K562 (cell line): ENCODE measurements around the gene TRIM24. TPM values are rescaled to one million over a fixed set of nuclear protein-coding genes. Genes with fewer than 3 reads are reported as not detected.

Experiments used
- ATAC-seq: fragments of 200-7000 bp; cut with Tn5 transposase; 3 replicates; pipeline ENCODE4 v1.9.1; 2020; ENCODE audit warnings: moderate library complexity
- BruUV-seq: library from RNA; stranded (reverse); fragments of 400-500 nt; replicated peaks from 2 replicates; lab custom pipeline; 2021; lab: Mats Ljungman, UMichigan
- CTCF ChIA-PET: fragments of 300-600 bp; formaldehyde crosslinking; extraction: SDS; loops from one replicate; lab custom pipeline; 2021; ENCODE audit warnings: low intra/inter-chr PET ratio; lab: Yijun Ruan, JAX
- POLR2A ChIA-PET: fragments of 300-600, 350-650 bp; sonication (Branson Sonifier 250); formaldehyde crosslinking; extraction: SDS; loops from one replicate; lab custom pipeline; 2021; ENCODE audit warnings: antibody characterized with exemption, inconsistent platforms; lab: Yijun Ruan, JAX
- DNase-seq, 4 experiments: peaks; one replicate each; pipeline versions ENCODE4 v3.0.0 to v3.0.0-alpha.2; 2011 to 2018; ENCODE audit warnings: low spot score in 3 of 4, mixed read lengths in 3 of 4; ENCODE audit errors: extremely low read depth in 1 of 4
- FAIRE-seq: peaks from 2 replicates; lab custom pipeline; 2011; peaks lifted over from hg19 to GRCh38; lab: Jason Lieb, UNC
- H2AFZ ChIP-seq: 2 replicates; pipeline ENCODE4 v1.6.0; 2011; ENCODE audit warnings: low read depth, low read length, control low read depth, inconsistent platforms
- H3K27ac ChIP-seq: fragments of 200-600 bp; 3 replicates; pipeline ENCODE4 v1.8.0; 2011; ENCODE audit warnings: low read depth, mild to moderate bottlenecking, control low read depth, inconsistent platforms, low read length, moderate library complexity, mixed read lengths; ENCODE audit errors: extremely low read depth
- H3K27me3 ChIP-seq, 2 experiments: fragments of 300-600 bp in 1 of 2; 2 replicates in 1 of 2; 3 replicates in 1 of 2; pipeline versions ENCODE4 v1.6.0 to v1.8.0; 2011; ENCODE audit warnings: inconsistent platforms in 2 of 2, low read length in 2 of 2, mild to moderate bottlenecking in 1 of 2, mixed read lengths in 1 of 2, moderate library complexity in 1 of 2; ENCODE audit not compliant: control insufficient read depth in 2 of 2, insufficient read depth in 2 of 2
- H3K36me3 ChIP-seq: fragments of 300-600 bp; 3 replicates; pipeline ENCODE4 v1.8.0; 2011; ENCODE audit warnings: mild to moderate bottlenecking, low read length, inconsistent platforms; ENCODE audit not compliant: control insufficient read depth, insufficient read depth
- H3K4me1 ChIP-seq, 2 experiments: fragments of 200-600 bp in 1 of 2; replicated peaks in 1 of 2; 2 replicates in 1 of 2; 3 replicates in 1 of 2; pipeline versions ENCODE4 v1.5.1 to v1.8.0; 2011; ENCODE audit warnings: inconsistent platforms in 2 of 2, low read length in 2 of 2, mild to moderate bottlenecking in 1 of 2, mixed read lengths in 1 of 2, moderate library complexity in 1 of 2; ENCODE audit not compliant: control insufficient read depth in 2 of 2, insufficient read depth in 2 of 2
- H3K4me2 ChIP-seq: 2 replicates; pipeline ENCODE4 v1.6.1; 2011; ENCODE audit warnings: low read length, control low read depth, inconsistent platforms, mixed read lengths; ENCODE audit not compliant: insufficient read depth
- H3K4me3 ChIP-seq: fragments of 200-600 bp; sonication (generic), shearing (Covaris generic); 2 replicates; pipeline ENCODE4 v1.5.1; 2016; ENCODE audit warnings: control low read depth, inconsistent platforms
- H3K79me2 ChIP-seq: fragments of 200-600 bp; 3 replicates; pipeline ENCODE4 v1.8.0; 2011; ENCODE audit warnings: low read length, inconsistent platforms; ENCODE audit not compliant: control insufficient read depth, insufficient read depth
- H3K9ac ChIP-seq, 2 experiments: 2 replicates each; pipeline versions ENCODE4 v1.6.0 to v1.6.1; 2011; ENCODE audit warnings: low read depth in 2 of 2, low read length in 2 of 2, control low read depth in 1 of 2, inconsistent platforms in 1 of 2, mild to moderate bottlenecking in 1 of 2, mixed read lengths in 1 of 2; ENCODE audit not compliant: insufficient read depth in 1 of 2
- H3K9me1 ChIP-seq: one replicate; pipeline ENCODE4 v1.6.0; 2011; ENCODE audit warnings: inconsistent platforms, mild to moderate bottlenecking, low read length, moderate library complexity; ENCODE audit not compliant: control insufficient read depth, insufficient read depth
- H3K9me3 ChIP-seq: replicated peaks from 2 replicates; pipeline ENCODE4 v1.5.1; 2011; ENCODE audit warnings: low read depth, low read length, inconsistent platforms; ENCODE audit not compliant: control insufficient read depth, insufficient read depth
- H4K20me1 ChIP-seq: replicated peaks from 2 replicates; pipeline ENCODE4 v1.6.1; 2011; ENCODE audit warnings: low read length, inconsistent platforms, mixed read lengths; ENCODE audit not compliant: control insufficient read depth, insufficient read depth
- ARID2 ChIP-seq: fragments of 450-650 bp; IDR thresholded peaks from 2 replicates; pipeline ENCODE4 v1.6.1; 2017; ENCODE audit warnings: antibody characterized with exemption, mild to moderate bottlenecking
- GATA2 ChIP-seq: sonication (generic); formaldehyde crosslinking; IDR thresholded peaks from 2 replicates; pipeline ENCODE4 v1.4.0; 2020; ENCODE audit warnings: mild to moderate bottlenecking, missing genetic modification reagents
- KLF6 ChIP-seq: fragments of 250-450 bp; sonication (Bioruptor Pico); IDR thresholded peaks from 2 replicates; pipeline ENCODE4 v1.4.0; 2020; ENCODE audit warnings: mild to moderate bottlenecking, moderate library complexity, borderline replicate concordance
- MIER1 ChIP-seq: fragments of 450-650 bp; IDR thresholded peaks from 2 replicates; pipeline ENCODE4 v1.6.1; 2016; ENCODE audit warnings: antibody characterized with exemption, mild to moderate bottlenecking, low read depth
- WGBS: fragments of 100-300 bp; shearing (Covaris generic); methylation state at CpG from one replicate; pipeline ENCODE4 v1.1.6; 2016; ENCODE audit warnings: low coverage, mixed read lengths; ENCODE audit not compliant: insufficient coverage; ENCODE audit errors: missing lambda C conversion rate; 5-methylcytosine and 5-hydroxymethylcytosine counted together
- in situ Hi-C: fragments of 300-500 bp; cut with MboI; formaldehyde crosslinking; loops from 4 replicates; pipeline ENCODE4 v1.15.0; 2018; ENCODE audit warnings: inconsistent platforms, mixed read lengths
- intact Hi-C: fragments of 100-400 bp; cut with micrococcal nuclease; formaldehyde crosslinking; loops from 2 replicates; pipeline ENCODE4 v1.14.2; 2022
- polyA plus RNA-seq, 8 experiments: library from polyadenylated mRNA; depleted of rRNA in 4 of 8; stranded (reverse) in 5 of 8; unstranded in 3 of 8; fragments of >200 nt; fragmentation: Nextera tagmentation in 2 of 8; fragmentation: Illumina TruSeq in 1 of 8; extraction: Ambion mirVana in 2 of 8; extraction: Trizol in 1 of 8; gene quantifications; 2 replicates each; pipeline versions ENCODE4 v1.2.1 to v1.2.3, GENCODE V29; 2011 to 2014; ENCODE audit warnings: inconsistent platforms in 1 of 8, missing spikeins in 1 of 8
- total RNA-seq, 7 experiments: library from RNA; depleted of rRNA in 6 of 7; stranded (reverse); fragments of >200 nt in 6 of 7; fragmentation: Illumina TruSeq in 2 of 7; extraction: Trizol in 2 of 7; gene quantifications; 2 replicates each; pipeline versions ENCODE4 v1.2.1 to v1.2.3, GENCODE V29; 2011 to 2021; ENCODE audit warnings: low replicate concordance in 1 of 7
- TF ChIP-seq, protein P1 (sequence below): fragments of 450-650 bp; IDR thresholded peaks from 2 replicates; pipeline ENCODE4 v1.6.1; 2016; ENCODE audit warnings: low read depth
- TF ChIP-seq, protein P2 (sequence below): sonication (generic); formaldehyde crosslinking; IDR thresholded peaks from 2 replicates; pipeline ENCODE4 v1.5.0; 2020; ENCODE audit warnings: missing genetic modification reagents

Gene TRIM24
- total and polyA plus RNA-seq, 9 of the 15 experiments (the other 6 are each of a cell fraction or from before 2014, with no cell fraction given) = 13.4 to 74.0 (median 41.7) TPM

DNA sequence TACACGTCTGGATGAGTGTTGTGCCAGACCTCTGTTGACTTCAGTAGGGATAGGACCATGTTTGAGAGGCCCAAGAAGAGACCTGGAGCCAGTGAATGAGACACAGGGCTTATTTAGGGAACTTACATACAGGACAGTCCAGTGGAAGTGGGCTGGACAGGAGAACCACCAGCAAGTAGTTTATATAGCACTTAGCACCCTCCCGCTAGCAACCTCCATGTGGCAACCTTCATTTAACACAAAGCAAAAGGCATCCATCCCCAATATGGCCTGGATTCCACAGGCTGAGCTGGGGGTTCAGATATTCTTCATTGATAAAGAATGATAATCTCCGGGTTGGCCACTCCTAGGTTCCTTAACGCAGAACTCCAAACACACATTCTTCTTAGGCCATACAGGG, 93.7 kb downstream of the TRIM24 start:
- Histone ChIP-seq H3K9me1 (no peaks in the 10 kb centered on the region), H3K79me2 (no peaks in the 10 kb centered on the region), H3K36me3 (peaks cover 92% of the 10 kb centered on the region), H3K27me3 (no peaks in the 10 kb centered on the region), H4K20me1 (no peaks in the 10 kb centered on the region), H3K4me1 (no peaks in the 10 kb centered on the region), H3K4me3 (no peak overlapping the region), H2AFZ (no peak overlapping the region), H3K9ac (no peak overlapping the region), H3K9me3 (peaks cover 26% of the 10 kb centered on the region), H3K27ac (no peak overlapping the region), H3K4me2 (no peak overlapping the region)
- FAIRE-seq (no peak), ATAC-seq (no peak), DNase-seq (no peak)
- BruUV-seq = no TSS peak
- TF ChIP-seq KLF6 (CRISPR knock-in tag) = no peak
- TF ChIP-seq, protein P1, sequence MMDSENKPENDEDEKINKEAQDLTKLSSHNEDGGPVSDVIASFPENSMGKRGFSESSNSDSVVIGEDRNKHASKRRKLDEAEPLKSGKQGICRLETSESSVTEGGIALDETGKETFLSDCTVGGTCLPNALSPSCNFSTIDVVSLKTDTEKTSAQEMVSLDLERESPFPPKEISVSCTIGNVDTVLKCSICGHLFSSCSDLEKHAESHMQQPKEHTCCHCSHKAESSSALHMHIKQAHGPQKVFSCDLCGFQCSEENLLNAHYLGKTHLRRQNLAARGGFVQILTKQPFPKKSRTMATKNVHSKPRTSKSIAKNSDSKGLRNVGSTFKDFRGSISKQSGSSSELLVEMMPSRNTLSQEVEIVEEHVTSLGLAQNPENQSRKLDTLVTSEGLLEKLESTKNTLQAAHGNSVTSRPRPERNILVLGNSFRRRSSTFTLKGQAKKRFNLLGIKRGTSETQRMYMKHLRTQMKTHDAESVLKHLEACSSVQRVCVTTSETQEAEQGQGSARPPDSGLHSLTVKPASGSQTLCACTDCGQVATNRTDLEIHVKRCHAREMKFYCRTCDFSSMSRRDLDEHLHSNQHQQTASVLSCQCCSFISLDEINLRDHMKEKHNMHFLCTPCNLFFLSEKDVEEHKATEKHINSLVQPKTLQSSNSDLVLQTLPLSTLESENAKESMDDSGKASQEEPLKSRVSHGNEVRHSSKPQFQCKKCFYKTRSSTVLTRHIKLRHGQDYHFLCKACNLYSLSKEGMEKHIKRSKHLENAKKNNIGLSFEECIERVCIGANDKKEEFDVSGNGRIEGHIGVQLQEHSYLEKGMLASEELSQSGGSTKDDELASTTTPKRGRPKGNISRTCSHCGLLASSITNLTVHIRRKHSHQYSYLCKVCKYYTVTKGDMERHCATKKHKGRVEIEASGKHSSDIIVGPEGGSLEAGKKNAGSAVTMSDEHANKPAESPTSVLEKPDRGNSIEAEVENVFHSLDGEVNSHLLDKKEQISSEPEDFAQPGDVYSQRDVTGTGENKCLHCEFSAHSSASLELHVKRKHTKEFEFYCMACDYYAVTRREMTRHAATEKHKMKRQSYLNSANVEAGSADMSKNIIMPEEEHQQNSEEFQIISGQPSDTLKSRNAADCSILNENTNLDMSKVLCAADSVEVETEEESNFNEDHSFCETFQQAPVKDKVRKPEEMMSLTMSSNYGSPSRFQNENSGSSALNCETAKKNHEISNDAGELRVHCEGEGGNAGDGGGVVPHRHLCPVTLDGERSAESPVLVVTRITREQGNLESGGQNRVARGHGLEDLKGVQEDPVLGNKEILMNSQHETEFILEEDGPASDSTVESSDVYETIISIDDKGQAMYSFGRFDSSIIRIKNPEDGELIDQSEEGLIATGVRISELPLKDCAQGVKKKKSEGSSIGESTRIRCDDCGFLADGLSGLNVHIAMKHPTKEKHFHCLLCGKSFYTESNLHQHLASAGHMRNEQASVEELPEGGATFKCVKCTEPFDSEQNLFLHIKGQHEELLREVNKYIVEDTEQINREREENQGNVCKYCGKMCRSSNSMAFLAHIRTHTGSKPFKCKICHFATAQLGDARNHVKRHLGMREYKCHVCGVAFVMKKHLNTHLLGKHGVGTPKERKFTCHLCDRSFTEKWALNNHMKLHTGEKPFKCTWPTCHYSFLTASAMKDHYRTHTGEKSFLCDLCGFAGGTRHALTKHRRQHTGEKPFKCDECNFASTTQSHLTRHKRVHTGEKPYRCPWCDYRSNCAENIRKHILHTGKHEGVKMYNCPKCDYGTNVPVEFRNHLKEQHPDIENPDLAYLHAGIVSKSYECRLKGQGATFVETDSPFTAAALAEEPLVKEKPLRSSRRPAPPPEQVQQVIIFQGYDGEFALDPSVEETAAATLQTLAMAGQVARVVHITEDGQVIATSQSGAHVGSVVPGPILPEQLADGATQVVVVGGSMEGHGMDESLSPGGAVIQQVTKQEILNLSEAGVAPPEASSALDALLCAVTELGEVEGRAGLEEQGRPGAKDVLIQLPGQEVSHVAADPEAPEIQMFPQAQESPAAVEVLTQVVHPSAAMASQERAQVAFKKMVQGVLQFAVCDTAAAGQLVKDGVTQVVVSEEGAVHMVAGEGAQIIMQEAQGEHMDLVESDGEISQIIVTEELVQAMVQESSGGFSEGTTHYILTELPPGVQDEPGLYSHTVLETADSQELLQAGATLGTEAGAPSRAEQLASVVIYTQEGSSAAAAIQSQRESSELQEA = no peak
- TF ChIP-seq, protein P2, sequence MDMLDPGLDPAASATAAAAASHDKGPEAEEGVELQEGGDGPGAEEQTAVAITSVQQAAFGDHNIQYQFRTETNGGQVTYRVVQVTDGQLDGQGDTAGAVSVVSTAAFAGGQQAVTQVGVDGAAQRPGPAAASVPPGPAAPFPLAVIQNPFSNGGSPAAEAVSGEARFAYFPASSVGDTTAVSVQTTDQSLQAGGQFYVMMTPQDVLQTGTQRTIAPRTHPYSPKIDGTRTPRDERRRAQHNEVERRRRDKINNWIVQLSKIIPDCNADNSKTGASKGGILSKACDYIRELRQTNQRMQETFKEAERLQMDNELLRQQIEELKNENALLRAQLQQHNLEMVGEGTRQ (CRISPR knock-in tag) = no peak
- TF ChIP-seq ARID2 = no peak
- no peak for TF ChIP-seq GATA2 (CRISPR knock-in tag)
- TF ChIP-seq MIER1 = no peak
- CTCF ChIA-PET = no interaction called here
- in situ Hi-C loops (no loop called here), intact Hi-C loops (no loop called here)
- 94% methylated on average over 4 of the region's 4 CpGs for WGBS
- POLR2A ChIA-PET = interaction anchor here (0.5 to 0.6 kb wide), 2 partner anchors 26 to 51 kb away, joined by 3 read pairs; no protein-coding TSS in a partner anchor
